HepG2 (cell line): Measurements from ENCODE around the gene TMEM225B. TPM values are rescaled to one million over a fixed set of nuclear protein-coding genes. Genes with fewer than 3 reads are reported as not detected.
A peak's percentile ranks its signal among the peaks of the same experiment; 100 is the strongest.

Experiments used
- E2F1 ChIP-seq: sonication (generic); formaldehyde crosslinking; IDR thresholded peaks from 2 replicates; pipeline ENCODE4 v1.5.0; 2020; ENCODE audit warnings: missing genetic modification reagents
- ELF3 ChIP-seq: IDR thresholded peaks from 2 replicates; pipeline ENCODE4 v1.6.1; 2016; ENCODE audit warnings: missing genetic modification reagents, missing compliant biosample characterization
- HINFP ChIP-seq: sonication (generic); formaldehyde crosslinking; IDR thresholded peaks from 2 replicates; pipeline ENCODE4 v1.4.0; 2020; ENCODE audit warnings: low read depth, mild to moderate bottlenecking, missing genetic modification reagents
- HOXA5 ChIP-seq: sonication (generic); formaldehyde crosslinking; IDR thresholded peaks from 2 replicates; pipeline ENCODE4 v1.4.0; 2020; ENCODE audit warnings: missing genetic modification reagents
- IKZF1 ChIP-seq: fragments of 450-650 bp; IDR thresholded peaks from 2 replicates; pipeline ENCODE4 v1.7.1; 2016
- KAT8 ChIP-seq: IDR thresholded peaks from 2 replicates; pipeline ENCODE4 v1.6.1; 2016; ENCODE audit warnings: missing genetic modification reagents, missing compliant biosample characterization
- KMT2A ChIP-seq: sonication (generic); formaldehyde crosslinking; IDR thresholded peaks from 2 replicates; pipeline ENCODE4 v1.4.0; 2020; ENCODE audit warnings: missing genetic modification reagents
- MTA3 ChIP-seq: sonication (generic); formaldehyde crosslinking; IDR thresholded peaks from 2 replicates; pipeline ENCODE4 v1.4.0; 2020; ENCODE audit warnings: missing genetic modification reagents
- NFKBIZ ChIP-seq: IDR thresholded peaks from 2 replicates; pipeline ENCODE4 v1.6.1; 2018; ENCODE audit warnings: missing genetic modification reagents, missing compliant biosample characterization
- POLR2G ChIP-seq: fragments of 200-400 bp; formaldehyde crosslinking; IDR thresholded peaks from 2 replicates; pipeline ENCODE4 v1.6.1; 2018; ENCODE audit warnings: mild to moderate bottlenecking, low read depth, low read length, moderate library complexity
- RXRB ChIP-seq: IDR thresholded peaks from 2 replicates; pipeline ENCODE4 v1.6.1; 2016; ENCODE audit warnings: borderline replicate concordance, missing genetic modification reagents, missing compliant biosample characterization
- THAP11 ChIP-seq: IDR thresholded peaks from 2 replicates; pipeline ENCODE4 v1.6.1; 2016; ENCODE audit warnings: missing biosample characterization, missing genetic modification reagents
- THRA ChIP-seq: sonication (generic); formaldehyde crosslinking; IDR thresholded peaks from 2 replicates; pipeline ENCODE4 v1.4.0; 2020; ENCODE audit warnings: missing genetic modification reagents, borderline replicate concordance
- ZBTB38 ChIP-seq: sonication (generic); formaldehyde crosslinking; IDR thresholded peaks from 2 replicates; pipeline ENCODE4 v1.5.1; 2020; ENCODE audit warnings: mild to moderate bottlenecking, missing genetic modification reagents
- ZFY ChIP-seq: sonication (generic); formaldehyde crosslinking; IDR thresholded peaks from 2 replicates; pipeline ENCODE4 v1.4.0; 2020; ENCODE audit warnings: missing genetic modification reagents
- ZNF143 ChIP-seq: sonication (generic); formaldehyde crosslinking; IDR thresholded peaks from 2 replicates; pipeline ENCODE4 v1.4.0; 2020; ENCODE audit warnings: missing genetic modification reagents
- ZNF225 ChIP-seq: sonication (generic); formaldehyde crosslinking; IDR thresholded peaks from 2 replicates; pipeline ENCODE4 v1.4.0; 2020; ENCODE audit warnings: mild to moderate bottlenecking, missing genetic modification reagents
- ZNF335 ChIP-seq: sonication (generic); formaldehyde crosslinking; IDR thresholded peaks from 2 replicates; pipeline ENCODE4 v1.4.0; 2020; ENCODE audit warnings: missing genetic modification reagents
- ZNF354B ChIP-seq: sonication (generic); formaldehyde crosslinking; IDR thresholded peaks from 2 replicates; pipeline ENCODE4 v1.8.0; 2022; ENCODE audit warnings: mild to moderate bottlenecking, missing genetic modification reagents
- ZNF367 ChIP-seq: sonication (generic); formaldehyde crosslinking; IDR thresholded peaks from 2 replicates; pipeline ENCODE4 v1.4.0; 2020; ENCODE audit warnings: missing genetic modification reagents, borderline replicate concordance
- ZNF746 ChIP-seq: sonication (generic); formaldehyde crosslinking; IDR thresholded peaks from 2 replicates; pipeline ENCODE4 v1.8.0; 2022; ENCODE audit warnings: mild to moderate bottlenecking, missing genetic modification reagents
- ZNF749 ChIP-seq: sonication (generic); formaldehyde crosslinking; IDR thresholded peaks from 2 replicates; pipeline ENCODE4 v1.8.0; 2022; ENCODE audit warnings: mild to moderate bottlenecking, missing genetic modification reagents, moderate library complexity, borderline replicate concordance
- ZNF761 ChIP-seq: sonication (generic); formaldehyde crosslinking; conservative IDR thresholded peaks from 2 replicates; pipeline ENCODE4 v1.4.0; 2020; ENCODE audit warnings: mild to moderate bottlenecking, missing genetic modification reagents
- polyA plus RNA-seq, 8 experiments: library from polyadenylated mRNA; depleted of rRNA in 3 of 8; stranded (reverse) in 7 of 8; unstranded in 1 of 8; fragments of >200 nt; fragmentation: Illumina TruSeq in 4 of 8; extraction: Trizol in 4 of 8; gene quantifications; 2 replicates each; pipeline versions ENCODE4 v1.2.1 to v1.2.3, GENCODE V29; 2011 to 2016; ENCODE audit warnings: low read depth in 4 of 8, missing spikeins in 1 of 8, mixed read lengths in 1 of 8; ENCODE audit not compliant: insufficient read depth in 1 of 8
- total RNA-seq, 5 experiments: library from RNA; depleted of rRNA; stranded (reverse); fragments of >200 nt; fragmentation: Illumina TruSeq; extraction: Trizol; gene quantifications; 2 replicates each; pipeline ENCODE4 v1.2.3, GENCODE V29; 2016; ENCODE audit warnings: low read depth in 1 of 5

Gene TMEM225B
- total and polyA plus RNA-seq, 2 of the 13 experiments (the other 11 are each of a cell fraction or from before 2014, with no cell fraction given), result 0.78 to 0.95 TPM

- TF ChIP-seq HOXA5 (CRISPR knock-in tag) (no peak), THAP11 (CRISPR knock-in tag) (peak; percentile 92), HINFP (CRISPR knock-in tag) (no peak), ZNF746 (CRISPR knock-in tag) (no peak; the same call in 1 of the 2 replicates), RXRB (CRISPR knock-in tag) (no peak), ZNF335 (CRISPR knock-in tag) (peak; percentile 77; the same call in 1 of the 2 replicates), ZNF367 (no peak), NFKBIZ (CRISPR knock-in tag) (no peak; the same call in none of the 2 replicates), ZNF354B (CRISPR knock-in tag) (no peak), POLR2G (peak; percentile 92), ZNF761 (peak; percentile 30; the same call in 1 of the 2 replicates), ZNF143 (CRISPR knock-in tag) (no peak), ZBTB38 (CRISPR knock-in tag) (no peak; the same call in 1 of the 2 replicates), MTA3 (CRISPR knock-in tag) (no peak), THRA (CRISPR knock-in tag) (0 out of 2 replicates have a peak, but pooled peaks have one; percentile 5), ZNF749 (CRISPR knock-in tag) (no peak), KMT2A (CRISPR knock-in tag) (peak; percentile 44), ZNF225 (CRISPR knock-in tag) (peak; percentile 30; the same call in 1 of the 2 replicates), ZFY (CRISPR knock-in tag) (peak; percentile 95), E2F1 (CRISPR knock-in tag) (no peak; the same call in 1 of the 2 replicates), ELF3 (CRISPR knock-in tag) (peak; percentile 5; the same call in 1 of the 2 replicates), KAT8 (CRISPR knock-in tag) (peak; percentile 95), IKZF1 (no peak)
Measured at GRCh38 chr7:99558306-99559174, 39.5 kb upstream of the TMEM225B start, which contains the start of gene ZNF655 (continued).
